Mesodermal cell (in vitro differentiated cells): Measurements from ENCODE around the gene ST3GAL4.

ENCODE experiments used
- H3K27ac ChIP-seq: 2 replicates; pipeline ENCODE4 v1.7.0; 2013; ENCODE audit warnings: mild to moderate bottlenecking, low read depth, low read length, moderate library complexity; ENCODE audit not compliant: severe bottlenecking
- H3K36me3 ChIP-seq: 2 replicates; pipeline ENCODE4 v1.7.1; 2013; ENCODE audit warnings: mild to moderate bottlenecking, low read length, moderate library complexity; ENCODE audit not compliant: control insufficient read depth, insufficient read depth
- H3K4me1 ChIP-seq: one replicate; pipeline ENCODE4 v1.7.1; 2013; ENCODE audit warnings: mild to moderate bottlenecking, low read length; ENCODE audit not compliant: insufficient read depth, control insufficient read depth, poor library complexity, severe bottlenecking
- H3K4me3 ChIP-seq: 2 replicates; pipeline ENCODE4 v1.7.0; 2013; ENCODE audit warnings: low read length, control low read depth, mild to moderate bottlenecking; ENCODE audit not compliant: insufficient read depth, poor library complexity, severe bottlenecking; ENCODE audit errors: extremely low read depth
- H3K9me3 ChIP-seq: 2 replicates; pipeline ENCODE4 v1.7.1; 2013; ENCODE audit warnings: mild to moderate bottlenecking, low read length, moderate library complexity; ENCODE audit not compliant: control insufficient read depth
- WGBS, 2 experiments: methylation state at CpG; one replicate each; pipeline ENCODE4 v1.1.5; 2013; ENCODE audit warnings: missing lambda C conversion rate in 2 of 2; ENCODE audit not compliant: insufficient coverage in 2 of 2; 5-methylcytosine and 5-hydroxymethylcytosine counted together

The ST3GAL4 gene

GRCh38 chr11:126331286-126331685, 24.2 kb upstream of the ST3GAL4 start:
- H3K4me3 ChIP-seq = no peak overlapping the region
- H3K27ac ChIP-seq = no peak overlapping the region
- no peaks in the 10 kb centered on the region for H3K9me3 ChIP-seq
- H3K4me1 ChIP-seq = peaks cover 12% of the 10 kb centered on the region
- 96 to 97% methylated on average over 9 of the region's 13 CpGs for WGBS, 2 experiments
- no peaks in the 10 kb centered on the region for H3K36me3 ChIP-seq

GRCh38 chr11:126332221-126332711, 23.2 kb upstream of the ST3GAL4 start:
- WGBS, 2 experiments = 85 to 93% methylated on average over 2 of the region's 5 CpGs
- no peak overlapping the region for H3K27ac ChIP-seq

GRCh38 chr11:126333142-126333541, 22.3 kb upstream of the ST3GAL4 start:
- 90 to 93% methylated on average over 7 of the region's 7 CpGs for WGBS, 2 experiments
- no peaks in the 10 kb centered on the region for H3K9me3 ChIP-seq

More at GRCh38 chr11:126332221-126332711, 23.2 kb upstream of the ST3GAL4 start:
- no peaks in the 10 kb centered on the region for H3K9me3 ChIP-seq
- H3K4me3 ChIP-seq = no peak overlapping the region
- no peaks in the 10 kb centered on the region for H3K36me3 ChIP-seq
- H3K4me1 ChIP-seq = peaks cover 22% of the 10 kb centered on the region

GRCh38 chr11:126334659-126335462, 20.6 kb upstream of the ST3GAL4 start:
- H3K4me1 ChIP-seq = peaks cover 28% of the 10 kb centered on the region
- 96 to 98% methylated on average over 3 to 5 of the region's 6 CpGs for whole genome bisulfite sequencing, 2 experiments
- H3K4me3 ChIP-seq = no peak overlapping the region
- H3K27ac ChIP-seq = peak overlapping the region; percentile 67
- no peaks in the 10 kb centered on the region for H3K9me3 ChIP-seq
- peaks cover 10% of the 10 kb centered on the region for H3K36me3 ChIP-seq

More at GRCh38 chr11:126333142-126333541, 22.3 kb upstream of the ST3GAL4 start:
- H3K27ac ChIP-seq = no peak overlapping the region
- H3K4me3 ChIP-seq = no peak overlapping the region
- peaks cover 28% of the 10 kb centered on the region for H3K4me1 ChIP-seq
- H3K36me3 ChIP-seq = peaks cover under 1% of the 10 kb centered on the region

- Histone ChIP-seq H3K36me3 (peaks cover 10% of the 10 kb centered on the region), H3K9me3 (no peaks in the 10 kb centered on the region), H3K27ac (no peak overlapping the region), H3K4me3 (no peak overlapping the region), H3K4me1 (peaks cover 29% of the 10 kb centered on the region)
- WGBS, 2 experiments = 82 to 100% methylated on average over 4 to 5 of the region's 5 CpGs
These were observed 20.1 kb upstream of the ST3GAL4 start for GRCh38 chr11:126335463-126335760.

- H3K36me3 ChIP-seq = peaks cover 10% of the 10 kb centered on the region
- peaks cover 36% of the 10 kb centered on the region for H3K4me1 ChIP-seq
- 80 to 82% methylated on average over 5 to 7 of the region's 8 CpGs for WGBS, 2 experiments
- no peak overlapping the region for H3K4me3 ChIP-seq
- H3K9me3 ChIP-seq = no peaks in the 10 kb centered on the region
- peak overlapping the region; percentile 29 for H3K27ac ChIP-seq
These were observed 19.3 kb upstream of the ST3GAL4 start for GRCh38 chr11:126336138-126336541.

- Histone ChIP-seq H3K4me1 (peaks cover 42% of the 10 kb centered on the region), H3K36me3 (peaks cover 10% of the 10 kb centered on the region), H3K27ac (peak overlapping the region; percentile 45), H3K9me3 (no peaks in the 10 kb centered on the region), H3K4me3 (no peak overlapping the region)
- 77 to 88% methylated on average over 4 to 9 of the region's 9 CpGs for WGBS, 2 experiments
These were observed 18.8 kb upstream of the ST3GAL4 start for GRCh38 chr11:126336671-126337101.

- Histone ChIP-seq H3K4me3 (no peak overlapping the region), H3K4me1 (peaks cover 46% of the 10 kb centered on the region), H3K36me3 (peaks cover 10% of the 10 kb centered on the region), H3K9me3 (no peaks in the 10 kb centered on the region), H3K27ac (peak overlapping the region; percentile 45)
- 100% methylated on average over 4 of the region's 4 CpGs; no CpG with 5 or more reads in 1 of the 2 experiments for WGBS, 2 experiments
These were observed 18.4 kb upstream of the ST3GAL4 start for GRCh38 chr11:126337126-126337473.

GRCh38 chr11:126337474-126338241, 17.8 kb upstream of the ST3GAL4 start:
- 95 to 97% methylated on average over 13 to 15 of the region's 15 CpGs for WGBS, 2 experiments
- H3K4me1 ChIP-seq = peaks cover 51% of the 10 kb centered on the region
- H3K36me3 ChIP-seq = peaks cover 10% of the 10 kb centered on the region
- no peak overlapping the region for H3K4me3 ChIP-seq
- peak overlapping the region; percentile 45 for H3K27ac ChIP-seq
- no peaks in the 10 kb centered on the region for H3K9me3 ChIP-seq

GRCh38 chr11:126338346-126339055, 17.0 kb upstream of the ST3GAL4 start:
- Histone ChIP-seq H3K4me3 (no peak overlapping the region), H3K4me1 (peaks cover 56% of the 10 kb centered on the region), H3K27ac (no peak overlapping the region), H3K36me3 (peaks cover 12% of the 10 kb centered on the region), H3K9me3 (no peaks in the 10 kb centered on the region)
- WGBS, 2 experiments = 93 to 96% methylated on average over 6 to 7 of the region's 7 CpGs
